Activated naive CD8-positive, alpha-beta T cell (primary cell): ENCODE measurements around the gene DDX5.

Experiments used
- H3K27ac Mint-ChIP-seq: one replicate; pipeline ENCODE4 v1.8.0; 2021; ENCODE audit warnings: mixed read lengths
- H3K27me3 Mint-ChIP-seq: one replicate; pipeline ENCODE4 v1.8.0; 2021; ENCODE audit warnings: mixed read lengths
- H3K36me3 Mint-ChIP-seq: one replicate; pipeline ENCODE4 v1.8.0; 2021; ENCODE audit warnings: mixed read lengths
- H3K4me1 Mint-ChIP-seq: one replicate; pipeline ENCODE4 v1.8.0; 2021; ENCODE audit warnings: low read depth, mixed read lengths
- H3K4me3 Mint-ChIP-seq: one replicate; pipeline ENCODE4 v1.8.0; 2021; ENCODE audit warnings: mild to moderate bottlenecking, mixed read lengths
- H3K9me3 Mint-ChIP-seq: one replicate; pipeline ENCODE4 v1.8.0; 2021; ENCODE audit warnings: low read depth, mixed read lengths

DDX5 gene

DNA sequence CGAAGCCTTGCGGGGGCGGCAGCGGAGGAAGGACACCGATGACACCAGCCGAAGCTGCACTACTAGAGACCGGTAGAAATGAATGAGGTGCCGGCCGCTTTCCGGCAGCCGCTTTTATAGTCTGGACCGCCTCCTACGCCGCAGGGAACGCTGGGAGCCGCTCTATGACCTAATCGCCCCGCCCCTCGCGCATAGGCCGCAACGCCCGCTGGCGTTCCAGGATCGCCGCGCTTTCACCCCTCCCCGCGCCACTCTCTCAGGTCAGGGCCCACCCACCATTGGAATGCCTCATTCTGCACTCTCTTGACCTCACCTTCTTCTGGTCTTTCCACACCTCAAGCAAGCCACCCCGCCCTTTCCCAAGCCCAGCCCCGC, at the start of gene DDX5:
DDX5 (minus strand) TSS at position 89 of the 375 bp plus-strand sequence. CDS start 170 bp downstream, outside the sequence.
- H3K36me3 Mint-ChIP-seq, result peaks cover 32% of the 10 kb centered on the region
- H3K4me3 Mint-ChIP-seq, result peak within 1 kb of the TSS; percentile 100
- H3K9me3 Mint-ChIP-seq, result no peaks in the 10 kb centered on the region
- H3K27ac Mint-ChIP-seq, result peak within 1 kb of the TSS; percentile 100
- H3K27me3 Mint-ChIP-seq, result no peaks in the 10 kb centered on the region
- peaks cover 61% of the 10 kb centered on the region for H3K4me1 Mint-ChIP-seq

DNA sequence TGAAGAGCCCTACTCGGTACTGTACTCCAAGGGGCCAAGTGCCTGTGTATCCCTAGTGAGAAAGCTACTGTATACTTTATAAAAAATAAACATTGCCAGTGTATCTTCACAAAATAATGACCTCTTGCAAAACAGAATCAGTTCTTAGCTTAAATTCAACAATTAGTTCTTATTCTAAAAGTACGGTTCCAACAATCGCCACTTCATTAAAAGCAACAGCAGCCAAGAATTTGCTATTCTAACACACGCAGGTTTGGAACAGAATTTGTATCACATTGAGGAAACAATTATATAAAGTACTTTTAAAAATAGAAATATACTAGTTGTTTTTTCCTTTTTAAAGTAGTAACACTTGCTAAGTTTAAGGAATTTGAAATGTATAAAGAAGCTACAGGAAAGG, 49.2 kb upstream of the DDX5 start:
- no peaks in the 10 kb centered on the region for H3K36me3 Mint-ChIP-seq

DNA sequence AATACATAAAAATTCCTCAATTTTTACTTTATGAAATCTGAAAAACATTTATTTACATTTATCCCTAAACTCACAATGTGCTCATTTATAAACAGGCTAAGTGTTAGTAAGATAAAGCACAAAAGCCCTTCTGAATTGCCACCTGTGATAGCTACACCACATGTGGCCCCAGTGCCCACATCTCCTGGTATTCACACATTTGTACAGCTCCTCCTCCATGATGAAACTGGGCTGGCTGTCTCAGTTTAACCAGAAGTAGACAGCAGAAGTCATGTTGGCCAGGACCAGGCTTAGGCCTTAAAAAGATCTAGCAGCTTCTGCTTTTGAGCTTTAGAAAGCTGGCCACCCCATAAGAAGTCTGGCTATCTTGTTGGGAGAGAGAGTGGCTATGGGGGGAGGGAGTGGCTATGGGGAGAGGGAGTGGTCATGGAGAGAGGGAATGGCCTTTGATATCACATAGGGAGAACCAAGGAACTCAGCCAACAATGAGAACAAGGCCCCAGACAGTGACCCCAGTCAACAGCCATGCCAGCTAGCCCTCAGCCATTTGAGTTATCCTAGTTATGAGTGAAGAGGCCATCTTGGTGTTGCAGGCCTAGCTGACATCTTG, 48.0 kb upstream of the DDX5 start:
- H3K27me3 Mint-ChIP-seq, result no peaks in the 10 kb centered on the region
- no peaks in the 10 kb centered on the region for H3K4me1 Mint-ChIP-seq
- no peaks in the 10 kb centered on the region for H3K9me3 Mint-ChIP-seq
- H3K36me3 Mint-ChIP-seq, result no peaks in the 10 kb centered on the region
- H3K4me3 Mint-ChIP-seq, result no peak overlapping the region
- no peak overlapping the region for H3K27ac Mint-ChIP-seq

More for the DNA sequence above, 49.2 kb upstream of the DDX5 start:
- Mint-ChIP-seq H3K4me3 (no peak overlapping the region), H3K27me3 (no peaks in the 10 kb centered on the region), H3K4me1 (no peaks in the 10 kb centered on the region), H3K9me3 (no peaks in the 10 kb centered on the region), H3K27ac (no peak overlapping the region)

DNA sequence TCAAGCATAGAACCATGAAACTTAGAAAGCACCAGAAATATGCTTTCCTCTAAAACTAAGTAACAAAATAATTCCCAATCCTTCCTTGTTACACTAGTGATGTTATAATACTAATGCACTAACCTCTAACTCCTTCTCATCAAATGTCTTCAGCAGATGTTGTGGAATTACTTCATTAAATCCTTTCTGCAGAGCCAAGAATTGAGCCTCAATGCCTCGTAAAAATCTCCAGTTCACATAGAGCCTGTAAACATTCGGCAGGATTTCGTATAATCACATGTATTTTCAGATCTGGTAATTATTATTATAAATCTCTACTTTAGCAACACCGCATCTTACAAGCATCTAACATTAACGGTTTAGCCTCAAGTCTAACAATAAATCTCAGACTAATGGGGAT, 45.4 kb upstream of the DDX5 start:
- no peaks in the 10 kb centered on the region for H3K36me3 Mint-ChIP-seq
- H3K27ac Mint-ChIP-seq, result peak overlapping the region; percentile 43
- no peaks in the 10 kb centered on the region for H3K4me1 Mint-ChIP-seq
- H3K27me3 Mint-ChIP-seq, result no peaks in the 10 kb centered on the region
- H3K4me3 Mint-ChIP-seq, result no peak overlapping the region
- H3K9me3 Mint-ChIP-seq, result no peaks in the 10 kb centered on the region

DNA sequence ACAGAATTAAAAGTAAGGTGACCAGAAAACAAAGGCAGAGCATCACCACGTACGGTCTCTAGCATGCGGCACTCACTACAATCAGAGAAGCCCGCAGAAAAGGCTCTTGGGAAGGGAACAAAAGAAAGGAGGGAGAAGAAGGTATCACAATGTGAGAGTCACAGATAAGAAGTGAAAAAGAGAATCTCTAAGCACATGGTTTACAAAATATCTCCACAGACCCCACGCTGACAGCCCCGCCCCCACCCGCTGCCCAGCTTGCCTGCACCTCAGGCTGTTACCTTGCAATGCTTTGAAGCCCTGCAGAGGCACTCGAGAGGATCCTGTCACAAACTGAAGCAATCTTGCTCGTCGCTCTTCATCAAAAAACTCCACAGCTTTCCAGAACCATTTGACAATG, 41.2 kb upstream of the DDX5 start:
- Mint-ChIP-seq H3K9me3 (no peaks in the 10 kb centered on the region), H3K36me3 (peaks cover 3% of the 10 kb centered on the region), H3K4me1 (no peaks in the 10 kb centered on the region), H3K27ac (no peak overlapping the region), H3K4me3 (no peak overlapping the region), H3K27me3 (no peaks in the 10 kb centered on the region)

DNA sequence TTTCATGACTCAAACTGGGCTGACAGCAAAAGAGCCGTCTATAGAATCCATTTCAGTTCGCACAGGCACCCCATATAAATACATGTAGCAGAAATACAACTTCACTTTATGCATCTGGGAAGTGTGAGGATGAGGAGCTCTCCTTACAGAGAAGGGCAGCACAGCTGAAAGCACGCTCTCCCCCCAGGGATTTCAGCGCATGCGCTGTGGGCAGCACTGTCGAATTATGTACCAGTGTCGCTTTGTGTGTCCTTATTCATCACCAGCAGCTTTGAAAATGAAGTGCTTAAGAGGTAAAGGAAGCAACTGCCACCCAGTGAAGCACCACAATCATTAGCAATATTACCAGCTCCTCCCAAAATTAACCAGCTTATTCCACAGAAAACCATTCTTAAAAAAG, 40.6 kb upstream of the DDX5 start:
- no peaks in the 10 kb centered on the region for H3K9me3 Mint-ChIP-seq
- no peak overlapping the region for H3K4me3 Mint-ChIP-seq
- H3K36me3 Mint-ChIP-seq, result peaks cover 3% of the 10 kb centered on the region
- peak overlapping the region; percentile 28 for H3K27ac Mint-ChIP-seq
- H3K4me1 Mint-ChIP-seq, result no peaks in the 10 kb centered on the region
- no peaks in the 10 kb centered on the region for H3K27me3 Mint-ChIP-seq

DNA sequence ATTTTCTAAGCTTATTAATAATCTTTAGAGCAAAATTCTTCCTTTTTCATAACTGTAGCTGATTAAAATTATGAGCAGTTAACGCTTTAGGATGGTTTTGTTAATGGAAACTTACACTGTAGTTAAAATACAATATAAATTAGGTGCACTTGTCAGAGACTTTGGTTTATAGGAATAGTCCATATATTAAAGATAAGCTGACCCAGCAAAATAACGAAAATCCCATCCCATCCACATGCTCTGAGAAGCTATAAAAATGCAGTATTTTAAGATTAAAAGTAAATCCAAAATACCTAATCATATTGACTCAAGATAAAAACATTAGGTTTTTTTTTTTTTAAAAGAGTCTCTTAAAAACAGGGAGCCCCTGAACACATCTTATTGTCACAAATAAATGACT, 38.7 kb upstream of the DDX5 start:
- Mint-ChIP-seq H3K4me1 (no peaks in the 10 kb centered on the region), H3K36me3 (peaks cover 3% of the 10 kb centered on the region), H3K27me3 (no peaks in the 10 kb centered on the region), H3K27ac (no peak overlapping the region), H3K9me3 (no peaks in the 10 kb centered on the region), H3K4me3 (no peak overlapping the region)

DNA sequence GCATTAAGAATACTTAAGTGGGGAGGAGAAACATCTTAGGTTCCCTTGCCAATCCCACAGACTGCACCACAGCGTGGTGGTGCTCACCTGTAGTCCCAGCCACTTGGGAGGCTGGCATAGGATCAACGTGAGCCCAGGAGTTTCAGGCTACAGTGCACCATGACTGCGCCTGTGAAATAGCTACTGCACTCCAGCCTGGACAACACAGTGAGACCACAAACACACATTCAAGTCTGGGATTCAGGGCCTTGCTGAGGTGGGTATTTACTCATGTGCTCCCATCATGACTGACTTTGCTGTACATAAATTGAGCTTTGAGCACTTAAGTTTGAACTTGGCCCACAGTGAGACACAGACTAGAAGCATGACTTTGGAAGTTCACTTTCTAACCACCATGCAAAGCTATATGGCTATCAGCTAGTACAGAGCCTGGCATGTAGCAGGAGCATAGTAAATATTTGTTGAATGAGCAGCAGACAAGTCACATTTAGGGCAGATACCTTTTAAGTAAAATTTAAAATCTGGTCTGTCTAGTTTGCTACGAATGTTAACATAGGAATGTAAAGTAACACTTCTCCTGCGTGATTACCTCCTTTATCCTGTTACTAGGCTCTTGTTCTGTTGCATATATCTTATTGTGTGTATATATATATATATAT, 34.2 kb upstream of the DDX5 start:
- no peaks in the 10 kb centered on the region for H3K27me3 Mint-ChIP-seq
- H3K4me1 Mint-ChIP-seq, result no peaks in the 10 kb centered on the region
- H3K27ac Mint-ChIP-seq, result peak overlapping the region; percentile 6
- H3K36me3 Mint-ChIP-seq, result peaks cover 5% of the 10 kb centered on the region
- no peaks in the 10 kb centered on the region for H3K9me3 Mint-ChIP-seq
- H3K4me3 Mint-ChIP-seq, result no peak overlapping the region

DNA sequence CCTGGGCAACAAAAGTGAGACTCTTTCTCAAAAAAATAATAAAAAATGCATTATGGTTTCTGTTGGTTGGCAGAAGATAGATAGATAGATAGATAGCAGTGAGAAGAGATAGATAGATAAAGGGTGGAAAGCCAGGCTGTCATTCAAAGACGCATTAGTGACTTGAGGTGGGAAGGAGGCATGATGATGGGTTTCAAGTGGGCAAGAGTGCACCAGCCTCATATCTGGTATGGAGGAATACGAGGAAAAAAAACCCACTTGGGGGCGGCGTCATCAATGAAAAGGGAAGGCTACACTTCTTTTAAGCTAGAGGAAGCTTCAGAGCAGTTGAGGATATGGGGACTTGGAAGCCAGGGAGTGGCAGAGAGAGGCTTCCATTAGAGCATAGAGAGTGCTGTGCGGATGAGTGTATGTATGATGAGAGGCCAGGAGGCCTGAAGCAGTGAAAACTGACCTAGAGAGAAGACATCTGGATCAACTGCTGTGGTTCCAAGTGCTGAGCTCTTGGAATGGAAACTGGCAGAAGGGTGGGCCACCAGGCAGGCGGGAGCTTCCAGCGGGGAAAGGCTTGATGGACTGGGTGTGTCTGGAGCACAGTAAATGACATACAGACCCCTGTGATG, 32.5 kb upstream of the DDX5 start:
- no peaks in the 10 kb centered on the region for H3K27me3 Mint-ChIP-seq
- H3K4me3 Mint-ChIP-seq, result no peak overlapping the region
- H3K9me3 Mint-ChIP-seq, result no peaks in the 10 kb centered on the region
- H3K27ac Mint-ChIP-seq, result peak overlapping the region; percentile 56
- no peaks in the 10 kb centered on the region for H3K4me1 Mint-ChIP-seq
- peaks cover 5% of the 10 kb centered on the region for H3K36me3 Mint-ChIP-seq

DNA sequence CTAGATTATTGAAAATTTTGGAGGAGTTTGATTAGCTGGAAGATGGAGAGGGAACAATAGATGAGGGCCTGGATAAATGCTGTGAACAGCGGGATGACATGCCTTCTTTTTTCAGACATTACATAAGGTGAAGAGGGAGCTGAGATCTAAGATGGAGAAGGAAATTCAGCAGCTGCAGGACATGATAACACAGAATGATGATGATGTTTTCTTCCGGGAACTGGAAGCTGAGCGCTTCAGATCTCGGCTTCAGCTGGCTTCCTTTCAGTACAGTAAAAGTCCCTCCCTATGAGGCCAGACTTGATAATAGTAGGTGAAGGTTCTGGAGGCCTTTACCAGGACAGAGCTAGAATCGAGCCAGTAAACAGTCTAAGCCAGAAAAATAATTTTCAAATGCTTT, 31.4 kb upstream of the DDX5 start:
- Mint-ChIP-seq H3K4me3 (no peak overlapping the region), H3K27ac (peak overlapping the region; percentile 55), H3K36me3 (peaks cover 2% of the 10 kb centered on the region), H3K4me1 (no peaks in the 10 kb centered on the region), H3K27me3 (no peaks in the 10 kb centered on the region), H3K9me3 (no peaks in the 10 kb centered on the region)

DNA sequence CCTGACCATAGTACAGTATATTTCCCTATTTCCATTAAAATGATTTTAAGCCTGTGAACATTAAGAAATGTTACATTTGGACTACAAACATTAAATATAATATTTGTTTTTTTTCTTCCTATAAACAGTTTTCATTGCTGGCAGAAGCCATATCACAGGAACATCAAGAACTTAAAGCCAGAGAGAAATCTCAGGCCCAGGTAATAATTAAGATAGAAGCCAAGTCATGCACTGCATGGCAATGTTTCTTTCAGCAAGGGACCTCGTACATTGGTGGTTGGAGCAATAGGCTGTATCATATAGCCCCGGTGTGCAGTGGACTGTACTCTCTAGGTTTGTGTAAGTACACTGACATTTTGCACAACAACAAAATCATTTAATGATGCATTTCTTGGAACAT, 30.8 kb upstream of the DDX5 start:
- Mint-ChIP-seq H3K4me1 (no peaks in the 10 kb centered on the region), H3K27ac (peak overlapping the region; percentile 55), H3K36me3 (peaks cover 2% of the 10 kb centered on the region), H3K27me3 (no peaks in the 10 kb centered on the region), H3K4me3 (no peak overlapping the region), H3K9me3 (no peaks in the 10 kb centered on the region)

DNA sequence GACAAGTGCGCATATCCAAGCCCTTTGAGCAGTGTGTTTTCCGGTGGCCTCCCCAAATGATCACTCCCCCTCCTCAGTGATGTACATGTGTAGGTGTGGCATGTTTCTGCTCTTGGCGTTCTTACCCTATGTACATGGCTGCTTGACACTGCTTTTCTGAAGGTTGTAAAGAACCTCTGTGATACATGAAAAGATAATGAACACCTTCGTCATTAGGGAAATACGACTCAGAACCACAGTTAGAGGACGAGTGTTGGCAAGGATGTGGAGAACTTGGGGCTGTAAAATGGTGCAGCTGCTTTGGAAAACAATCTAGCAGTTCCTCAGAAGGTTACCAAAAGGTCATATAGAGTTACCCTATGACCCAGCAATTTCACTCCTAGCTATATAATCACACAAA, 29.3 kb upstream of the DDX5 start:
- H3K4me1 Mint-ChIP-seq, result no peaks in the 10 kb centered on the region
- H3K36me3 Mint-ChIP-seq, result peaks cover 4% of the 10 kb centered on the region
- H3K27me3 Mint-ChIP-seq, result no peaks in the 10 kb centered on the region
- no peak overlapping the region for H3K4me3 Mint-ChIP-seq
- no peaks in the 10 kb centered on the region for H3K9me3 Mint-ChIP-seq
- H3K27ac Mint-ChIP-seq, result peak overlapping the region; percentile 75

DNA sequence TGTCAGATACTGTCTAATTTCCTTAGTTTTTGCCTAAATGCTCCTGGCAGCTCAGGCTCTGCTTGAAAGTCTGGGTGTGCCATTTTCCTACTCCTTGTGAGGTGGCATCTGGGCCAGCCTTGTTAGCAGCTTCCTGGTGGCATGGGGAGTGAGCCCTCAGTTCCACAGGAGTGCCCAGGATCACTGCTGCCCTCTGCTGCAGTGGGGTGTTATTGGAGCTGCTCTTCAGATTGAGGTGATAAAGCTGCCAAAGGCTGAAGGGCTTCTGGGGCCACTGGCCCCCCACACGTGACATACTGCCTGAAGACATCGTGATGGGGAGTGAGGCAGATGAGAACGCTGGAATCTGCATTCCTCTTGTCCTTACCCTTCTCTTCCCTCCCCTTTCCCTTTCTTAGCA, 28.1 kb upstream of the DDX5 start:
- Mint-ChIP-seq H3K27ac (peak overlapping the region; percentile 16), H3K9me3 (no peaks in the 10 kb centered on the region), H3K27me3 (no peaks in the 10 kb centered on the region), H3K4me1 (no peaks in the 10 kb centered on the region), H3K36me3 (peaks cover 7% of the 10 kb centered on the region), H3K4me3 (no peak overlapping the region)

DNA sequence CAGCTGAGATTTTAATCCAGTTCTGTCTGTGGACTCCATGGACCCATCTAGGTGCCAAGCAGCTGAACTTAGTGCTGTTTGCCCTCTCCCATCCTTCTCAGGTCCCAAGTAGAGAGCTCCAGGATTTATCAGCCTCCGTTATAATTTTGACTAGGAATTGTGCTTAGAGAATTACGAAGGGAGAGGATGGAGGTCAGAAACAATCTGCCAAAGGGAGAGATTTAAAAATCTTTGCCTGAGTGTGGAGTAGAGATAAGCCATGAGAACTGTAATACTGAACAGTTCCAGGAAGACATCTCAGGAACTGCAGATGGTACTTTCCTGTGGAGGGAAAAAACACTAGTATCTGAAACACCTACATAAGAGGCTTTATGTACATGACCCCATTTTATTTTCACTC, 27.7 kb upstream of the DDX5 start:
- no peak overlapping the region for H3K27ac Mint-ChIP-seq
- H3K4me3 Mint-ChIP-seq, result no peak overlapping the region
- peaks cover 9% of the 10 kb centered on the region for H3K36me3 Mint-ChIP-seq
- H3K27me3 Mint-ChIP-seq, result no peaks in the 10 kb centered on the region
- no peaks in the 10 kb centered on the region for H3K4me1 Mint-ChIP-seq
- H3K9me3 Mint-ChIP-seq, result no peaks in the 10 kb centered on the region

DNA sequence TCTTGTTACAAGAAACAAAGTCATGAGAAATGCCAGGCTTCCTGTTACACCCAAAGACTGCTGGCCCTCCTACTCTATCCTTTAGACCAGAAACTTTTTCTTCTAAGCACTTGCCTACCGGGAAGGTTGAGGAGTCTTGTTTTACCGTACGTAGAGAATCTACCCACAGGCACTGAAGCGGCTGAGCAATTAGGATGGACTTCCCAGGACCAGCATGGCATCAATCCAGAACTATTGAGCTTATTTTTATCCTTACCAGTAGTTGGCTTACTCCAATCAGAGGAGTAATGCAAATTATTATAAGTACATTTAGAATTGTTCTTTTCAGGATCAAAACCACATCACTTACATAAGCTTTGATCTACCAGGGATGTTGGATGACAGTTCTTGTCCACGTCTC, 26.3 kb upstream of the DDX5 start:
- Mint-ChIP-seq H3K4me3 (no peak overlapping the region), H3K4me1 (no peaks in the 10 kb centered on the region), H3K27ac (peak overlapping the region; percentile 68), H3K36me3 (peaks cover 9% of the 10 kb centered on the region), H3K9me3 (no peaks in the 10 kb centered on the region), H3K27me3 (no peaks in the 10 kb centered on the region)

DNA sequence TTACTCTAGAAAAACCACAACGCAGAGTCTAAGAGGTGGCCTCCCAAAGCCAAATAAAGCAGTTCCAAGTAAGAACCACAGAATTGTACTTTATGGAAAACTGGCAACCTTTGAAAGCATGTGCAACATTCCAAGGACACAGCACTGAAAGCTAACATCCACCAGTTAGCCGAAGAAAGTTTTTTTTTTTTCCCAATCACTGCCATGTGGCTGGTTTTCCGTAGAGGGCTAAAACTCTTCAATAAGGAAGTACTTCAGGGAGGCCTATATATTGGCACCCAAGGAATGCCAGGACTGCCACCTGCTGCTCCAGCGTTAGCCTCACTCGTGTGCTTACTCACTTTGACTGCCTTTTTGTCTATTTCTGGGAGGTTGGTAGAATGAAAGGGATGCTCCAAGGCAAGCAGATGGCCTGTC, 25.9 kb upstream of the DDX5 start:
- H3K27ac Mint-ChIP-seq, result no peak overlapping the region
- H3K36me3 Mint-ChIP-seq, result peaks cover 9% of the 10 kb centered on the region

More for the DNA sequence above, 25.9 kb upstream of the DDX5 start:
- no peaks in the 10 kb centered on the region for H3K27me3 Mint-ChIP-seq
- no peak overlapping the region for H3K4me3 Mint-ChIP-seq
- H3K4me1 Mint-ChIP-seq, result no peaks in the 10 kb centered on the region
- H3K9me3 Mint-ChIP-seq, result no peaks in the 10 kb centered on the region
